T-helper 2 cell treated with Interferon-gamma antibody and Interleukin-4, amounts not matched to agents 100 ng/mL and 5 ng/mL, for 36 hours (primary cell): ENCODE measurements around the gene ST3GAL4. TPM values are rescaled to one million over a fixed set of nuclear protein-coding genes. Genes with fewer than 3 reads are reported as not detected.

ENCODE experiments used
- total RNA-seq: library from RNA; stranded (reverse); gene quantifications from 2 replicates; pipeline ENCODE4 v1.2.3, GENCODE V29; 2022

ST3GAL4 gene
- total RNA-seq, 1 donor from 2014 or later = 8.4 TPM

Other genes starting within 250 kb of the ST3GAL4 start
- 34.9 and 36.3 TPM in 2 replicates for gene RPUSD4, start 144.0 kb upstream of the ST3GAL4 start, total RNA-seq
- gene FAM118B, start 143.9 kb upstream of the ST3GAL4 start, total RNA-seq = 11.8 and 12.1 TPM in 2 replicates
- 150 and 157 TPM in 2 replicates for gene SRPRA, start 86.8 kb upstream of the ST3GAL4 start, total RNA-seq
- 43.1 and 48.2 TPM in 2 replicates for gene FOXRED1, start 86.5 kb upstream of the ST3GAL4 start, total RNA-seq
- 14.8 and 17.6 TPM in 2 replicates for gene TIRAP, start 72.6 kb upstream of the ST3GAL4 start, total RNA-seq
- gene DCPS, start 51.6 kb upstream of the ST3GAL4 start, total RNA-seq = 38.8 and 43.9 TPM in 2 replicates